ENCODE measurements around the gene NANOS1.
"Not testable (repeated sequence)": the region's sequence is repeated elsewhere in the genome, so short reads cannot be mapped to it uniquely, and the experiment has no call there.

NANOS1 gene

DNA sequence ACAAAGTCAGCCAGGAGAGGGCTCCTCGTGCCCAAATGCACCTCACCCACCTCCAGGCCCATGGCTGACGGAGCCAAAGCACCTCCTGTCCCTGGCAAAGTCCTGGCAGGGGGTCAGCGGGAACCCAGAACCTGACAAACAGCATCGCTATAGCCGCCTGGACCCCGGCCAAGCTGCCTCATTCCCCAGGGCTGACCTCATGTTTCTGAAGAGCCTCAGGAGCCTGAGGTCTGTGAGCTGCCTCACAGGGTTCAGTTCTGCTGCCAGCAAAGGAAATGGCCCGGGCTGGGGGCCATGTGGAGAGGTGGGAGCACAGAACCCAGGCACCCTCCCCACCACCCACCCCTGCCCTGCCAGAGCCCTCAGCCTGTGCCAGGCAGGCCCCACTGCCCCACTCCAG, 4.2 kb upstream of the NANOS1 start:
- Histone ChIP-seq H3K27me3 (ENCODE audit: insufficient read depth, low read depth) (no peaks in the 10 kb centered on the region), H3K9ac (no peak overlapping the region), H3K4me1 (ENCODE audit: low read depth, poor library complexity, severe bottlenecking) (no peaks in the 10 kb centered on the region), H3K4me3 (IDR thresholded peaks at IDR 0.05; ENCODE audit: insufficient read depth, low read depth, low read length) (no peak overlapping the region), H2AFZ (ENCODE audit: low read depth) (no peak overlapping the region), H3K36me3 (ENCODE audit: insufficient read depth) (no peaks in the 10 kb centered on the region), H3K4me2 (no peak overlapping the region), H3K27ac (no peak overlapping the region), H4K20me1 (ENCODE audit: insufficient read depth) (no peaks in the 10 kb centered on the region), H3K79me2 (ENCODE audit: insufficient read depth, low read depth) (no peaks in the 10 kb centered on the region)
- TF ChIP-seq, protein P1, sequence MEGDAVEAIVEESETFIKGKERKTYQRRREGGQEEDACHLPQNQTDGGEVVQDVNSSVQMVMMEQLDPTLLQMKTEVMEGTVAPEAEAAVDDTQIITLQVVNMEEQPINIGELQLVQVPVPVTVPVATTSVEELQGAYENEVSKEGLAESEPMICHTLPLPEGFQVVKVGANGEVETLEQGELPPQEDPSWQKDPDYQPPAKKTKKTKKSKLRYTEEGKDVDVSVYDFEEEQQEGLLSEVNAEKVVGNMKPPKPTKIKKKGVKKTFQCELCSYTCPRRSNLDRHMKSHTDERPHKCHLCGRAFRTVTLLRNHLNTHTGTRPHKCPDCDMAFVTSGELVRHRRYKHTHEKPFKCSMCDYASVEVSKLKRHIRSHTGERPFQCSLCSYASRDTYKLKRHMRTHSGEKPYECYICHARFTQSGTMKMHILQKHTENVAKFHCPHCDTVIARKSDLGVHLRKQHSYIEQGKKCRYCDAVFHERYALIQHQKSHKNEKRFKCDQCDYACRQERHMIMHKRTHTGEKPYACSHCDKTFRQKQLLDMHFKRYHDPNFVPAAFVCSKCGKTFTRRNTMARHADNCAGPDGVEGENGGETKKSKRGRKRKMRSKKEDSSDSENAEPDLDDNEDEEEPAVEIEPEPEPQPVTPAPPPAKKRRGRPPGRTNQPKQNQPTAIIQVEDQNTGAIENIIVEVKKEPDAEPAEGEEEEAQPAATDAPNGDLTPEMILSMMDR (conservative IDR thresholded peaks at IDR 0.05; ENCODE audit: low read depth, low read length), result no peak

DNA sequence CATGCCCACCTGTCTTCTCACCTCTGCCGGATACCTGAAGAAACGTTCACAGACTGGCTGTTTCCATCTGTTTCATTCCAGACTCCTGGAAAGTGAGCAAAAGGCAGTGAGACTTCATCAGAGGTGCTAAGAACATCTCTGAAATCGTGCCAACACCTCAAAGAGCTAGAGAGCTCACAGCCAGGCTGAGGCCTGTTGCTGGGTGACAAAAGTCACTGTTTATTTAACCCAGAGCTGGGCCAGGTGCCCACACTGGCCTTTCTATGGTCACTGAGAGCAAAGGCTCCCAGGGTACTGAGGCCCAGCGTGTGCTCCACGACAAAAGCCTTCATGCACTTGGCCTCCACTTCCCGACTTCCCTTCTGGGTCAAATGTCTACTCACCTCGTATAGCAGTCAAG, 3.7 kb upstream of the NANOS1 start:
- Histone ChIP-seq H3K4me3 (IDR thresholded peaks at IDR 0.05; ENCODE audit: insufficient read depth, low read depth, low read length) (no peak overlapping the region), H4K20me1 (ENCODE audit: insufficient read depth) (no peaks in the 10 kb centered on the region)
- TF ChIP-seq, protein P1 (conservative IDR thresholded peaks at IDR 0.05; ENCODE audit: low read depth, low read length), result no peak

DNA sequence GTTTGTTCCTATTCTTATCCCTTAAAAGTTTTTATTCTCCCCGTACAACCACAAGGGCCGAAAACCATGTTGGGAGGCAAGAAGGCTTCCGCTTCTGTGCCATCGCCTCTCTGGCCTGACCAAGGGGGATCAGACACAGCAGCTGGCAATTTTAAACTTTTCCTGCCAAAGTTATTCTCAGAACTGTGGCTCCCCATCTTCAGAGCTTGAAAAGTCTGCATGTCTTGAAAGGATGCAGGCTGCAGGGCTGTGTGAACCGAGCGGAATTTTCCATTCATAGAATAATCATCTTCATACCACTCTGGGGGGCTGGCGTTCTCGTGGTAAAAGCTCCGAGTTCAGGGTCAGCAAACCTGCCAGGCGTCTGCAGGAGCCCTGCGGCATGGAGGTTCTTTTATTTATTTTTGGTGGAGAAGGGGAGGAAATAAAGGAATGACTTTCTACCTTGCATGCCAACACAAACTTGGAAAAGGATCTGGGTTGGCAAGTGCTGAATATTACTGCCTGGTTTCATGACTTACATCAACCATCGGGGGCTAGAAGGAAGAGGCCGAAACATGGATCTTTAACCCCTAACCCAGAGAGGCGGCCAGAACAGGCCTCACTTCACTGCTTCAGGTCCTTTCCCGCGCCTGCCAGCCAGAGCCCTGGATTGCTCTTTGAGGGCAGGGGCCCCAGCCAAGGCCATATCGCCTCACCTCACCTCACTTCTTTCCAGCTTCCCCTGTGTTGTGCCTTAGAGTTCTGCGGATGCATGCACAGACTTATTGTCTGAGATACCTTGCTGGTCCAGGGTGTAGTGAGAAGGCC, 3.0 kb upstream of the NANOS1 start:
- H3K27me3 ChIP-seq (ENCODE audit: insufficient read depth, low read depth), result no peaks in the 10 kb centered on the region
- H2AFZ ChIP-seq (ENCODE audit: low read depth), result no peak overlapping the region
- no peaks in the 10 kb centered on the region for H3K79me2 ChIP-seq (ENCODE audit: insufficient read depth, low read depth)
- TF ChIP-seq, protein P1 (conservative IDR thresholded peaks at IDR 0.05; ENCODE audit: low read depth, low read length), result no peak
- H3K9ac ChIP-seq, result no peak overlapping the region
- no peak overlapping the region for H3K27ac ChIP-seq
- no peak overlapping the region for H3K4me2 ChIP-seq
- no peaks in the 10 kb centered on the region for H3K36me3 ChIP-seq (ENCODE audit: insufficient read depth)
- no peaks in the 10 kb centered on the region for H3K4me1 ChIP-seq (ENCODE audit: low read depth, poor library complexity, severe bottlenecking)
- no peak overlapping the region for H3K4me3 ChIP-seq (IDR thresholded peaks at IDR 0.05; ENCODE audit: insufficient read depth, low read depth, low read length)
- 0 out of 2 replicates have a peak, but pooled peaks cover 2% of the 10 kb centered on the region for H4K20me1 ChIP-seq (ENCODE audit: insufficient read depth)

More for the DNA sequence above, 3.7 kb upstream of the NANOS1 start:
- no peak overlapping the region for H3K4me2 ChIP-seq
- H3K27me3 ChIP-seq (ENCODE audit: insufficient read depth, low read depth), result no peaks in the 10 kb centered on the region
- H3K4me1 ChIP-seq (ENCODE audit: low read depth, poor library complexity, severe bottlenecking), result no peaks in the 10 kb centered on the region
- no peaks in the 10 kb centered on the region for H3K36me3 ChIP-seq (ENCODE audit: insufficient read depth)
- H3K27ac ChIP-seq, result no peak overlapping the region
- no peak overlapping the region for H3K9ac ChIP-seq
- no peak overlapping the region for H2AFZ ChIP-seq (ENCODE audit: low read depth)
- no peaks in the 10 kb centered on the region for H3K79me2 ChIP-seq (ENCODE audit: insufficient read depth, low read depth)

DNA sequence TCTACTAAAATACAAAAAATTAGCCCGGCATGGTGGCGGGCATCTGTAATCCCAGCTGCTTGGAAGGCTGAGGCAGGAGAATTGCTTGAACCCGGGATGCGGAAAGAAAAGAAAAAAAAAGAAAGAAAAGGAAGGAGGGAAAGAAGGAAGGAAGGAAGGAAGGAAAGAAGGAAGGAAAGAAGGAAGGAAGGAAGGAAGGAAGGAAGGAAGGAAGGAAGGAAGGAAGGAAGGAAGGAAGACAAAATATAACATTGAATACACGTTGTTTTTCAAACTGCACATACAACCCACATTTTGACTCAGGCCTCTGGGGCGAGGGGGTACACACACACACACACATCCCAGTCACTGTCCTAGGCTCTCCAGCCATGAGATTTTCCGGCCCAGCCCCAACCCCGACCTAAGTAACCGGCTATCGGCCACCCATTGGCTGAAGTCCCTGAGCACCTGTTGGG, 1.0 kb upstream of the NANOS1 start:
- H3K4me1 ChIP-seq (ENCODE audit: low read depth, poor library complexity, severe bottlenecking), result peaks cover 19% of the 10 kb centered on the region
- not testable (repeated sequence) for H3K27ac ChIP-seq; H2AFZ ChIP-seq (ENCODE audit: low read depth); H3K27me3 ChIP-seq (ENCODE audit: insufficient read depth, low read depth); H3K79me2 ChIP-seq (ENCODE audit: insufficient read depth, low read depth); H3K4me2 ChIP-seq; H3K36me3 ChIP-seq (ENCODE audit: insufficient read depth); H3K4me3 ChIP-seq (IDR thresholded peaks at IDR 0.05; ENCODE audit: insufficient read depth, low read depth, low read length); H3K9ac ChIP-seq
- H4K20me1 ChIP-seq (ENCODE audit: insufficient read depth), result 0 out of 2 replicates have a peak, but pooled peaks cover 11% of the 10 kb centered on the region

All from KMS-11 (cell line).